ENCODE results near the gene MLLT11. TPM values are rescaled to one million over a fixed set of nuclear protein-coding genes. Genes with fewer than 3 reads are reported as not detected.
"Not testable (repeated sequence)": the region's sequence is repeated elsewhere in the genome, so short reads cannot be mapped to it uniquely, and the experiment has no call there.

MLLT11 gene
- total and polyA plus RNA-seq, 10 of the 15 experiments (the other 5 are each of a cell fraction or from before 2014, with no cell fraction given): 6.2 to 27.3 (median 9.2) TPM

DNA sequence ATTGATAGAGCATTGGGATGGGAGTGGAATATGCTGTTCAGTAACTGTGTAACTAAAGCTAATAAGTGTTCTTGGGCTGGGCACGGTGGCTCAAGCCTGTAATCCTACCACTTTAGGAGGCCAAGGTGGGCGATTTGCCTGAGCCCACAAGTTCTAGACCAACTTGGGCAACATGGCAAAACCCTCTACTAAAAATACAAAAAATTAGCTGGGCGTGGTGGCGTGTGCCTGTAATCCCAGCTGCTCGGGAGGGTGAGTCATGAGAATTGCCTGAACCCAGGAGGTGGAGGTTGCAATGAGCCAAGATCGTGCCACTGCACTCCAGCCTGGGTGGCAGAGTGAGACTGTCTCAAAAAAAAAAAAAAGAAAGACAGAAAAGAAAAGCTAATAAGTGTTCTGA, 37.2 kb downstream of the MLLT11 start:
- H2AFZ ChIP-seq (ENCODE audit: control insufficient read depth, low read depth, low read length); ATAC-seq; intact Hi-C loops (cut with micrococcal nuclease; ENCODE audit: unreplicated experiment); H3K4me2 ChIP-seq (ENCODE audit: control insufficient read depth, insufficient read depth); H3K9me3 ChIP-seq (replicated peaks; ENCODE audit: control insufficient read depth, insufficient read depth, low read length); H3K36me3 ChIP-seq (ENCODE audit: control insufficient read depth in 2 of 2, insufficient read depth in 2 of 2, low read length in 1 of 2); DNase-seq (ENCODE audit: low read depth, low spot score); BruUV-seq (replicated peaks); H4K20me1 ChIP-seq (ENCODE audit: control insufficient read depth, insufficient read depth); FAIRE-seq; H3K27me3 ChIP-seq (replicated peaks in 1 of 2; ENCODE audit: control insufficient read depth in 2 of 2, insufficient read depth in 2 of 2, low read length in 1 of 2); H3K79me2 ChIP-seq (ENCODE audit: control insufficient read depth, insufficient read depth, low read length); POLR2A ChIA-PET; H3K4me3 ChIP-seq; H3K27ac ChIP-seq (ENCODE audit: control insufficient read depth, insufficient read depth); H3K9ac ChIP-seq (ENCODE audit: control insufficient read depth, insufficient read depth, low read length); H3K4me1 ChIP-seq (ENCODE audit: control insufficient read depth, insufficient read depth, low read length): not testable (repeated sequence)
- 84% methylated on average over 6 of the region's 6 CpGs for whole genome bisulfite sequencing (ENCODE audit: insufficient coverage, insufficient replicate concordance, low lambda C conversion rate, missing lambda C conversion rate)
- ChIA-PET CTCF (interaction anchor here (0.6 to 10.4 kb wide), 6 partner anchors 11 to 200 kb away, joined by 3 to 353 read pairs (median 3); partner anchors contain the start of gene TNFAIP8L2), RAD21 (ENCODE audit: unreplicated experiment) (interaction anchor here (0.5 to 11.3 kb wide), 2 partner anchors 58 to 200 kb away, joined by 3 to 198 read pairs; partner anchors contain the start of gene TNFAIP8L2), SMC1A (ENCODE audit: uncharacterized antibody, unreplicated experiment) (interaction anchor here (1.0 to 13.2 kb wide), 3 partner anchors 25 to 154 kb away, joined by 3 to 282 read pairs (median 4); partner anchors contain the start of gene TNFAIP8L2)
- in situ Hi-C loops (cut with MboI): loop anchor here (5.0 kb wide), 1 partner anchor 60 kb away; the partner anchor contains the start of gene TNFAIP8L2

DNA sequence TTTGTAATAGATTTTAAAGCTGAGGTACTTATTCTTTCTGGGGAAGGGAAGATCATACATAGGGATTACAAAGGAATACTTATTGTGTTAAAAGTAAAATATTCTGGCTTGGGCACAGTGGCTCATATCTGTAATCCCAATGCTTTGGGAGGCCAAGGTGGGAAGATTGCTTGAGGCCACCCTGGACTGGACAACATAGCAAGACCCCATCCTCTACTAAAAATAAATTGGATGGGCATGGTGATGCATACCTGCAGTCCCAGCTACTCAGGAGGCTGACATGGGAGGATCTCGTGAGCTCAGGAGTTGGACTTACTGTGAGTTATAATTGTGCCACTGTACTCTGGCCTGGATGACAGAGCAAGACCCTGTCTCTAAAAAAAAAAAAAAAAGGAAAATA, 37.9 kb downstream of the MLLT11 start:
- POLR2A ChIA-PET: interaction anchor here (0.6 to 0.7 kb wide), 3 partner anchors 48 to 401 kb away, joined by 3 to 5 read pairs (median 3); no protein-coding TSS in a partner anchor
- in situ Hi-C loops (cut with MboI) (loop anchor here (5.0 kb wide), 1 partner anchor 59 kb away; the partner anchor contains the start of gene TNFAIP8L2), intact Hi-C loops (cut with micrococcal nuclease; ENCODE audit: unreplicated experiment) (loop anchor here (2.0 kb wide), 1 partner anchor 153 kb away; no protein-coding TSS in a partner anchor)
- CTCF ChIA-PET: interaction anchor here (1.1 to 10.4 kb wide), 3 partner anchors 10 to 57 kb away, joined by 3 to 353 read pairs (median 18); partner anchors contain the start of gene TNFAIP8L2
- Histone ChIP-seq H3K79me2 (ENCODE audit: control insufficient read depth, insufficient read depth, low read length) (no peaks in the 10 kb centered on the region), H3K36me3 (ENCODE audit: control insufficient read depth in 2 of 2, insufficient read depth in 2 of 2, low read length in 1 of 2) (no peaks in the 10 kb centered on the region), H4K20me1 (ENCODE audit: control insufficient read depth, insufficient read depth) (no peaks in the 10 kb centered on the region), H3K4me1 (ENCODE audit: control insufficient read depth, insufficient read depth, low read length) (no peaks in the 10 kb centered on the region), H3K27me3 (replicated peaks in 1 of 2; ENCODE audit: control insufficient read depth in 2 of 2, insufficient read depth in 2 of 2, low read length in 1 of 2) (no peaks in the 10 kb centered on the region), H3K9me3 (replicated peaks; ENCODE audit: control insufficient read depth, insufficient read depth, low read length) (no peaks in the 10 kb centered on the region), H2AFZ (ENCODE audit: control insufficient read depth, low read depth, low read length) (no peak overlapping the region), H3K4me2 (ENCODE audit: control insufficient read depth, insufficient read depth) (no peak overlapping the region), H3K27ac (ENCODE audit: control insufficient read depth, insufficient read depth) (no peak overlapping the region), H3K4me3 (no peak overlapping the region), H3K9ac (ENCODE audit: control insufficient read depth, insufficient read depth, low read length) (no peak overlapping the region)
- ATAC-seq (no peak), DNase-seq (ENCODE audit: low read depth, low spot score) (no peak), FAIRE-seq (no peak)
- RAD21 ChIA-PET (ENCODE audit: unreplicated experiment): interaction anchor here (11.3 kb wide), 1 partner anchor 57 kb away, joined by 198 read pairs; the partner anchor contains the start of gene TNFAIP8L2
- no TSS peak for BruUV-seq (replicated peaks)
- SMC1A ChIA-PET (ENCODE audit: uncharacterized antibody, unreplicated experiment): interaction anchor here (0.6 to 13.2 kb wide), 4 partner anchors 26 to 451 kb away, joined by 3 to 282 read pairs (median 6); partner anchors contain the start of genes PSMD4 and TNFAIP8L2
- TF ChIP-seq NR2C2 (IDR thresholded peaks at IDR 0.05; ENCODE audit: borderline replicate concordance, control insufficient read depth, insufficient read length, low read depth) (no peak), ZNF622 (IDR thresholded peaks at IDR 0.05) (no peak)
- WGBS (ENCODE audit: insufficient coverage, insufficient replicate concordance, low lambda C conversion rate, missing lambda C conversion rate): 91% methylated on average over 1 of the region's 1 CpG

Data from GM12878 (cell line).